Liver (tissue), 9 donors: Measurements from ENCODE around the gene HSD17B1. TPM values are rescaled to one million over a fixed set of nuclear protein-coding genes. Genes with fewer than 3 reads are reported as not detected.

ENCODE experiments used
- DNase-seq: peaks from one replicate; pipeline ENCODE4 v3.0.0-alpha.2; 2017; ENCODE audit warnings: low spot score
- H3K27ac ChIP-seq, 2 donors: one replicate each; pipeline ENCODE4 v1.7.0; 2013; ENCODE audit warnings: inconsistent platforms in 2 of 2, low read length in 2 of 2, control low read depth in 1 of 2, low read depth in 1 of 2, mild to moderate bottlenecking in 1 of 2
- H3K27me3 ChIP-seq, 4 donors: one replicate each; pipeline versions ENCODE4 v1.6.1 to v1.7.0; 2013; ENCODE audit warnings: low read length in 3 of 4, inconsistent platforms in 1 of 4, mild to moderate bottlenecking in 1 of 4, moderate library complexity in 1 of 4; ENCODE audit not compliant: control insufficient read depth in 4 of 4, insufficient read depth in 4 of 4
- H3K36me3 ChIP-seq, 4 donors: one replicate each; pipeline versions ENCODE4 v1.6.1 to v1.7.0; 2013; ENCODE audit warnings: low read length in 3 of 4, mild to moderate bottlenecking in 3 of 4, low read depth in 1 of 4, moderate library complexity in 1 of 4; ENCODE audit not compliant: control insufficient read depth in 4 of 4, insufficient read depth in 3 of 4
- H3K4me1 ChIP-seq, 4 donors: one replicate each; pipeline versions ENCODE4 v1.6.1 to v1.7.0; 2013; ENCODE audit warnings: low read length in 3 of 4, mild to moderate bottlenecking in 3 of 4, moderate library complexity in 1 of 4; ENCODE audit not compliant: control insufficient read depth in 4 of 4, insufficient read depth in 4 of 4
- H3K4me3 ChIP-seq, 3 donors: one replicate each; pipeline versions ENCODE4 v1.6.1 to v1.7.0; 2013; ENCODE audit warnings: low read length in 3 of 3, control low read depth in 1 of 3, low read depth in 1 of 3, mild to moderate bottlenecking in 1 of 3
- H3K9ac ChIP-seq, 2 donors: one replicate each; pipeline ENCODE4 v1.7.0; 2013; ENCODE audit warnings: low read length in 2 of 2, mild to moderate bottlenecking in 2 of 2, moderate library complexity in 2 of 2, control low read depth in 1 of 2, low read depth in 1 of 2
- H3K9me3 ChIP-seq, 4 donors: one replicate each; pipeline versions ENCODE4 v1.6.1 to v1.7.0; 2013; ENCODE audit warnings: low read length in 3 of 4; ENCODE audit not compliant: control insufficient read depth in 4 of 4
- CTCF ChIP-seq: fragments of 150-350 bp; IDR thresholded peaks from 2 replicates; pipeline ENCODE4 v1.5.1; 2017; ENCODE audit warnings: improper control_type of control experiment, low read depth, low read length; ENCODE audit not compliant: missing input control
- EGR1 ChIP-seq, 2 donors: IDR thresholded peaks; 2 replicates each; pipeline ENCODE4 v1.6.1; 2016 to 2018; ENCODE audit warnings: antibody characterized with exemption in 2 of 2, low read depth in 2 of 2
- FOXA1 ChIP-seq: IDR thresholded peaks from 2 replicates; pipeline ENCODE4 v1.6.1; 2016; ENCODE audit warnings: antibody characterized with exemption
- FOXA2 ChIP-seq: IDR thresholded peaks from 2 replicates; pipeline ENCODE4 v1.6.1; 2016; ENCODE audit warnings: antibody characterized with exemption
- GABPA ChIP-seq, 2 donors: IDR thresholded peaks in 1 of 2; conservative IDR thresholded peaks in 1 of 2; 2 replicates each; pipeline ENCODE4 v1.6.1; 2016; ENCODE audit warnings: antibody characterized with exemption in 2 of 2, mild to moderate bottlenecking in 1 of 2, moderate library complexity in 1 of 2
- HNF4A ChIP-seq, 2 donors: conservative IDR thresholded peaks; 2 replicates each; pipeline ENCODE4 v1.6.1; 2016; ENCODE audit warnings: antibody characterized with exemption in 2 of 2, mild to moderate bottlenecking in 2 of 2
- HNF4G ChIP-seq: IDR thresholded peaks from 2 replicates; pipeline ENCODE4 v1.6.1; 2016; ENCODE audit warnings: antibody characterized with exemption
- JUND ChIP-seq, 2 donors: IDR thresholded peaks; 2 replicates each; pipeline ENCODE4 v1.6.1; 2016; ENCODE audit warnings: antibody characterized with exemption in 2 of 2
- MAX ChIP-seq: IDR thresholded peaks from 2 replicates; pipeline ENCODE4 v1.6.1; 2016; ENCODE audit warnings: antibody characterized with exemption
- NR2F2 ChIP-seq: IDR thresholded peaks from 2 replicates; pipeline ENCODE4 v1.6.1; 2016; ENCODE audit warnings: antibody characterized with exemption
- RAD21 ChIP-seq, 2 donors: IDR thresholded peaks; 2 replicates each; pipeline ENCODE4 v1.6.1; 2016; ENCODE audit warnings: antibody characterized with exemption in 2 of 2, mild to moderate bottlenecking in 2 of 2
- REST ChIP-seq: IDR thresholded peaks from 2 replicates; pipeline ENCODE4 v1.6.1; 2016; ENCODE audit warnings: antibody characterized with exemption, mild to moderate bottlenecking
- RXRA ChIP-seq, 2 donors: IDR thresholded peaks; 2 replicates each; pipeline ENCODE4 v1.6.1; 2017 to 2018; ENCODE audit warnings: antibody characterized with exemption in 2 of 2, mild to moderate bottlenecking in 1 of 2
- SP1 ChIP-seq: IDR thresholded peaks from 2 replicates; pipeline ENCODE4 v1.6.1; 2018; ENCODE audit warnings: antibody characterized with exemption, mild to moderate bottlenecking
- YY1 ChIP-seq: IDR thresholded peaks from 2 replicates; pipeline ENCODE4 v1.6.1; 2016; ENCODE audit warnings: antibody characterized with exemption, mild to moderate bottlenecking
- ZBTB33 ChIP-seq: IDR thresholded peaks from 2 replicates; pipeline ENCODE4 v1.6.1; 2016; ENCODE audit warnings: antibody characterized with exemption
- WGBS: extraction: QIAGEN DNeasy Blood & Tissue Kit; methylation state at CpG from one replicate; pipeline ENCODE4 v1.1.7; 2013; 5-methylcytosine and 5-hydroxymethylcytosine counted together
- polyA plus RNA-seq, 2 donors: library from polyadenylated mRNA; stranded (reverse) in 1 of 2; unstranded in 1 of 2; fragments of 200-250 nt in 1 of 2; fragments of >200 nt in 1 of 2; fragmentation: Nextera tagmentation in 1 of 2; extraction: Ambion mirVana in 1 of 2; gene quantifications; one replicate each; pipeline versions ENCODE4 v1.2.1 to v1.2.3, GENCODE V29; 2013 to 2015
- total RNA-seq, 2 donors: library from RNA; depleted of rRNA; stranded (reverse); fragments of >200 nt; gene quantifications; one replicate each; pipeline ENCODE4 v1.2.3, GENCODE V29; 2014
- donor health status: healthy.
- donor health status: healthy.
- donor health status: healthy.
- donor health status: healthy.
- donor health status: healthy.

Gene HSD17B1
- total and polyA plus RNA-seq, 4 donors, result 0.67 to 1.8 (median 1.0) TPM

- no peak for DNase-seq
- Histone ChIP-seq H3K9ac (no peak overlapping the region), H3K36me3 (peaks cover 5 to 64% (median 24%) of the 10 kb centered on the region in 4 donors), H3K9me3 (no peaks in the 10 kb centered on the region), H3K4me1 (peaks cover 0 to 4% (median 1%) of the 10 kb centered on the region in 4 donors), H3K27ac (no peak overlapping the region), H3K4me3 (no peak overlapping the region), H3K27me3 (no peaks in the 10 kb centered on the region)
- 96% methylated on average over 4 of the region's 4 CpGs for WGBS
- TF ChIP-seq EGR1 (IDR thresholded peaks at IDR 0.05; ENCODE audit: low read depth in 2 of 2), result no peak
- no peak for TF ChIP-seq CTCF
- TF ChIP-seq RAD21 (IDR thresholded peaks at IDR 0.05), result no peak
- no peak for TF ChIP-seq REST
- no peak for TF ChIP-seq HNF4G
- TF ChIP-seq YY1, result no peak
- TF ChIP-seq GABPA (IDR thresholded peaks at IDR 0.05 in 1 of 2, conservative IDR thresholded peaks at IDR 0.05 in 1 of 2), result no peak
- TF ChIP-seq RXRA (IDR thresholded peaks at IDR 0.05), result no peak
- no peak for TF ChIP-seq ZBTB33
- TF ChIP-seq FOXA2, result no peak
- TF ChIP-seq HNF4A (conservative IDR thresholded peaks at IDR 0.05), result no peak
- no peak for TF ChIP-seq SP1
- no peak for TF ChIP-seq JUND (IDR thresholded peaks at IDR 0.05)
- TF ChIP-seq MAX, result no peak
- no peak for TF ChIP-seq NR2F2
- no peak for TF ChIP-seq FOXA1
These were observed 45.1 kb upstream of the HSD17B1 start for GRCh38 chr17:42507671-42508070.
